Heart right ventricle (tissue), 16 donors: ENCODE measurements around the gene DDX47. TPM values are rescaled to one million over a fixed set of nuclear protein-coding genes. Genes with fewer than 3 reads are reported as not detected.

Source experiments
- ATAC-seq, 8 donors: fragments of 200-7000 bp; cut with Tn5 transposase; one replicate each; pipeline ENCODE4 v1.9.1; 2020; ENCODE audit warnings: mild to moderate bottlenecking in 8 of 8, moderate library complexity in 8 of 8, moderate number of reproducible peaks in 1 of 8
- DNase-seq, 2 donors: peaks; one replicate each; pipeline ENCODE4 v3.0.0-alpha.2; 2020
- H3K27ac ChIP-seq, 10 donors: fragments of 200-600 bp; sonication (generic) in 2 of 10; one replicate each; pipeline versions ENCODE4 v1.5.0 to v1.8.0; 2020 to 2022; ENCODE audit warnings: mild to moderate bottlenecking in 3 of 10
- H3K27me3 ChIP-seq, 7 donors: fragments of 200-600 bp; one replicate each; pipeline ENCODE4 v1.8.0; 2021 to 2022; ENCODE audit warnings: mild to moderate bottlenecking in 2 of 7
- H3K36me3 ChIP-seq, 9 donors: fragments of 200-600 bp; sonication (generic) in 1 of 9; one replicate each; pipeline versions ENCODE4 v1.5.0 to v1.8.0; 2020 to 2022; ENCODE audit warnings: mild to moderate bottlenecking in 2 of 9
- H3K4me1 ChIP-seq, 9 donors: fragments of 200-600 bp; sonication (generic) in 1 of 9; one replicate each; pipeline versions ENCODE4 v1.5.0 to v1.8.0; 2020 to 2022; ENCODE audit warnings: mild to moderate bottlenecking in 4 of 9
- H3K4me3 ChIP-seq, 10 donors: fragments of 200-600 bp; sonication (generic) in 2 of 10; one replicate each; pipeline versions ENCODE4 v1.5.0 to v1.8.0; 2020 to 2022; ENCODE audit warnings: mild to moderate bottlenecking in 7 of 10, moderate library complexity in 2 of 10
- H3K9me3 ChIP-seq, 11 donors: fragments of 200-600 bp in 10 of 11; sonication (generic) in 2 of 11; one replicate each; pipeline versions ENCODE4 v1.5.0 to v1.8.0; 2013 to 2022; ENCODE audit warnings: mild to moderate bottlenecking in 2 of 11, control low read depth in 1 of 11, moderate library complexity in 1 of 11
- CTCF ChIP-seq, 9 donors: fragments of 200-600 bp; sonication (generic) in 2 of 9; IDR thresholded peaks; one replicate each; pipeline versions ENCODE4 v1.5.0 to v1.8.0; 2021 to 2022; ENCODE audit warnings: antibody characterized with exemption in 9 of 9, mild to moderate bottlenecking in 5 of 9, moderate library complexity in 1 of 9
- WGBS, 2 donors: extraction: QIAGEN DNeasy Blood & Tissue Kit; methylation state at CpG; one replicate each; pipeline ENCODE4 v1.1.7; 2013; ENCODE audit warnings: inconsistent platforms in 1 of 2; 5-methylcytosine and 5-hydroxymethylcytosine counted together
- intact Hi-C, 10 donors: fragments of 100-400 bp; cut with DNase I; formaldehyde crosslinking; loops; one replicate each; pipeline versions ENCODE4 v1.11.1 to v1.14.2; 2022
- long read RNA-seq, 3 donors: library from polyadenylated mRNA; unstranded; transcript quantifications; one replicate each; pipeline ENCODE4 v2.0.0, GENCODE V29; 2020 to 2021
- polyA plus RNA-seq, 2 donors: library from polyadenylated mRNA; stranded (reverse); fragments of 200-250 nt; gene quantifications; one replicate each; pipeline ENCODE4 v1.2.3, GENCODE V29; 2013
- total RNA-seq, 10 donors: library from RNA; stranded (reverse); fragmentation: NEBNext Ultra II Directional in 3 of 10; extraction: Animal tissue kit (Norgen Biotek cat#: 25700) in 3 of 10; gene quantifications; one replicate each; pipeline versions ENCODE4 v1.2.1 to v1.2.4, GENCODE V29; 2021 to 2023
- donor health status: Arrhythmogenic right ventricular cardiomyopathy.
- donor health status: ischemic (EF 13 %, LVEDD 7.1; RV severe dilation, severe dysfunction).
- donor health status: healthy with polysubstance abuse.
- donor health status: DM: no; HTN: yes; CAD: no.
- donor health status: DM: no; HTN: no; CAD: no.
- donor health status: ischemic (EF 25% LVEDD 6.9; RV normal size, moderate dysfunction).
- donor health status: ischemic (EF 25% LVEDD 5.7; RV mildly dilated, moderate dysfunction).
- donor health status: healthy.
- donor health status: DM: yes; HTN: yes; CAD: no.
- donor health status: Ischemic cardiomyopathy.
- donor health status: ischemic (EF 35%, LVEDD 5.7; RV mildly dilated, moderate dysfunction).
- donor health status: nonischemic (EF 11% LVEDD 7.7; RV severe dilation, severe dysfunction).
- donor health status: DM: yes; HTN: yes; CAD: no.
- donor health status: PGD.
- donor health status: ischemic (EF 29% LVEDD 5.4; RV normal size, mild dysfunction).
- donor health status: nonischemic (EF 23%, LVEDD 6.1; RV moderate dilation, normal function).

The DDX47 gene
- 10 to 100 TPM; 24.0 to 32.3 (median 29.9) TPM for total RNA-seq
- polyA plus RNA-seq: 10 to 100 TPM; 16.8 to 29.5 TPM
- long read RNA-seq, donor 1, transcript DDX47-202 (12 exons, 1,817 nt): major isoform, 13 of 14 reads
- long read RNA-seq, donor 1, partial matches to known transcripts: 0 of 14 reads
- long read RNA-seq, donor 1, other reads (novel, unspliced or antisense): 0 of 14 reads
- long read RNA-seq, donor 2, transcript DDX47-202 (12 exons, 1,817 nt): major isoform, 17 of 19 reads
- long read RNA-seq, donor 2, partial matches to known transcripts: 2 of 19 reads
- long read RNA-seq, donor 2, other reads (novel, unspliced or antisense): 0 of 19 reads
- long read RNA-seq, donor 3, transcript DDX47-202 (12 exons, 1,817 nt): major isoform, 68 of 79 reads
- long read RNA-seq, donor 3, transcript DDX47-212 (11 exons, 2,357 nt): minor isoform, 6 of 79 reads
- long read RNA-seq, donor 3, partial matches to known transcripts: 4 of 79 reads
- long read RNA-seq, donor 3, other reads (novel, unspliced or antisense): 0 of 79 reads

GRCh38 chr12:12813120-12814101 is at the start of gene DDX47:
TSS of gene DDX47 (plus strand) at chr12:12813346. CDS start at chr12:12813368, 22 bp downstream.
- Histone ChIP-seq H3K36me3 (peaks cover 0 to 35% (median 0%) of the 10 kb centered on the region in 9 donors), H3K27ac (peak within 1 kb of the TSS in 8 of 10 donors; percentile 37 to 90 (median 79)), H3K9me3 (no peaks in the 10 kb centered on the region), H3K27me3 (no peaks in the 10 kb centered on the region), H3K4me3 (peak within 1 kb of the TSS; percentile 53 to 97 (median 88)), H3K4me1 (peaks cover 5 to 69% (median 43%) of the 10 kb centered on the region in 9 donors)
- WGBS, 2 donors: 2 to 3% methylated on average over 35 of the region's 35 CpGs
- peak; percentile 92 to 98 (median 94) for ATAC-seq
- intact Hi-C loops: loop anchor here in 1 of 10 donors (2.0 kb wide), 1 partner anchor 25 kb away; no protein-coding TSS in a partner anchor
- DNase-seq: peak; percentile 96 to 97
- TF ChIP-seq CTCF (IDR thresholded peaks at IDR 0.05): peak; percentile 89 to 99 (median 96)

DNA sequence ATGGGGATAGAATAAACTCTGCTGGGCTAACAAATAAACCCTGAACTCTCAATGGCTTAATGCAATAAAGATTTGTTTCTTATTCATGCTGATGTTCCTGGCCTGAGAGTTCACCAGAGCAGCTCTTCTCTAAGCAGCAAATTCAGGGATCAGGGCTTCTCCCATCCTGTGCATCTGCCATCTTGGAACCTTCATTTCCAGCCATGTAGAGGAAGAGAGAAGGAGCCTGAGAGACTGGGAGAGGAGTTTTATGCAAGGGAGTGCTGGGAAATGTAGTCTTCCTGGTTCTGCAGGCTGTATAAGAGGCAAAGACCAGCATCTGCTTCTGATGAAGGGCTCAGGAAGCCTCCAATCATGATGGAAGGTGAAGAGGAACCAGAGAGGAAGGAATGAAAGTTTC is 48.3 kb upstream of the DDX47 start:
- no peak for ATAC-seq
- no peak for DNase-seq
- Histone ChIP-seq H3K4me1 (no peaks in the 10 kb centered on the region), H3K27ac (no peak overlapping the region), H3K36me3 (no peaks in the 10 kb centered on the region), H3K27me3 (no peaks in the 10 kb centered on the region), H3K9me3 (peaks cover 0 to 16% (median 4%) of the 10 kb centered on the region in 11 donors), H3K4me3 (no peak overlapping the region)
- intact Hi-C loops: no loop called here
- TF ChIP-seq CTCF (IDR thresholded peaks at IDR 0.05): no peak

GRCh38 chr12:12770262-12770661 is 42.9 kb upstream of the DDX47 start:
- 96 to 98% methylated on average over 6 of the region's 6 CpGs for WGBS, 2 donors
- DNase-seq: no peak
- TF ChIP-seq CTCF (IDR thresholded peaks at IDR 0.05): no peak
- Histone ChIP-seq H3K4me1 (no peaks in the 10 kb centered on the region), H3K9me3 (peaks cover 0 to 31% (median 10%) of the 10 kb centered on the region in 11 donors), H3K36me3 (no peaks in the 10 kb centered on the region), H3K4me3 (no peak overlapping the region), H3K27ac (no peak overlapping the region), H3K27me3 (no peaks in the 10 kb centered on the region)
- intact Hi-C loops: no loop called here
- ATAC-seq: no peak

- TF ChIP-seq CTCF (IDR thresholded peaks at IDR 0.05): no peak
- Histone ChIP-seq H3K27ac (no peak overlapping the region), H3K9me3 (peaks cover 0 to 16% (median 7%) of the 10 kb centered on the region in 11 donors), H3K4me1 (peaks cover 0 to 9% (median 6%) of the 10 kb centered on the region in 9 donors), H3K27me3 (no peaks in the 10 kb centered on the region), H3K36me3 (no peaks in the 10 kb centered on the region), H3K4me3 (no peak overlapping the region)
- intact Hi-C loops: no loop called here
- DNase-seq (no peak), ATAC-seq (no peak)
- WGBS, 2 donors: 88 to 91% methylated on average over 3 of the region's 3 CpGs
Measured at GRCh38 chr12:12774791-12775190, 38.4 kb upstream of the DDX47 start.
